HFFc6 (cell line): Measurements from ENCODE around the gene REEP5. TPM values are rescaled to one million over a fixed set of nuclear protein-coding genes. Genes with fewer than 3 reads are reported as not detected.

Source experiments
- DNase-seq: peaks from one replicate; pipeline ENCODE4 v3.0.0-alpha.2; 2018
- H3K27ac Mint-ChIP-seq: 2 replicates; pipeline ENCODE4 v1.8.0; 2020; ENCODE audit warnings: mild to moderate bottlenecking, mixed read lengths
- H3K27me3 Mint-ChIP-seq: 2 replicates; pipeline ENCODE4 v1.8.0; 2021; ENCODE audit warnings: mild to moderate bottlenecking, moderate library complexity, mixed read lengths; ENCODE audit not compliant: insufficient read depth
- H3K36me3 Mint-ChIP-seq: 2 replicates; pipeline ENCODE4 v1.8.0; 2021; ENCODE audit warnings: low read depth, mixed read lengths
- H3K4me1 Mint-ChIP-seq: 2 replicates; pipeline ENCODE4 v1.8.0; 2020; ENCODE audit warnings: low read depth, mixed read lengths
- H3K4me3 Mint-ChIP-seq: 2 replicates; pipeline ENCODE4 v1.8.0; 2020; ENCODE audit warnings: mild to moderate bottlenecking, moderate library complexity, mixed read lengths
- H3K9me3 Mint-ChIP-seq: 2 replicates; pipeline ENCODE4 v1.8.0; 2020; ENCODE audit warnings: mild to moderate bottlenecking, mixed read lengths
- CTCF ChIP-seq: fragments of 200-600 bp; sonication (generic); IDR thresholded peaks from 2 replicates; pipeline ENCODE4 v1.5.0; 2021; ENCODE audit warnings: antibody characterized with exemption, mild to moderate bottlenecking
- total RNA-seq, 6 experiments: library from RNA; stranded (reverse); fragmentation: NEBNext Ultra II Directional; extraction: Animal tissue kit (Norgen Biotek cat#: 25700); gene quantifications; 2 replicates in 1 of 6; 3 replicates in 5 of 6; pipeline ENCODE4 v1.2.3, GENCODE V29; 2021

Gene REEP5
- total RNA-seq, 6 experiments from 2014 or later, result 95.9 to 143 (median 107) TPM

GRCh38 chr5:112830378-112830777 is 91.6 kb downstream of the REEP5 start:
- H3K27me3 Mint-ChIP-seq, result no peaks in the 10 kb centered on the region
- H3K27ac Mint-ChIP-seq, result no peak overlapping the region
- H3K4me3 Mint-ChIP-seq, result no peak overlapping the region
- peaks cover 19% of the 10 kb centered on the region for H3K36me3 Mint-ChIP-seq
- no peak for TF ChIP-seq CTCF
- no peaks in the 10 kb centered on the region for H3K9me3 Mint-ChIP-seq
- no peak for DNase-seq
- peaks cover under 1% of the 10 kb centered on the region; the same call in 1 of the 2 replicates for H3K4me1 Mint-ChIP-seq

Other genes starting within 250 kb of the REEP5 start
- gene APC, start 184.3 kb downstream of the REEP5 start, total RNA-seq, result 10 to 100 TPM; 51.9 to 69.2 (median 53.9) TPM
- 10 to 100 TPM; 53.8 to 69.5 (median 58.9) TPM for gene SRP19, start 60.9 kb downstream of the REEP5 start, total RNA-seq
- gene DCP2, start 54.6 kb upstream of the REEP5 start, total RNA-seq, result 10 to 100 TPM; 16.4 to 18.4 (median 18.0) TPM